ENCODE measurements around the gene UNKL. TPM values are rescaled to one million over a fixed set of nuclear protein-coding genes. Genes with fewer than 3 reads are reported as not detected.

Gene UNKL
- total and polyA plus RNA-seq, 4 donors: 7.9 to 31.2 (median 16.9) TPM

- WGBS, 2 donors: 77 to 83% methylated on average over 10 of the region's 10 CpGs
- no peak overlapping the region for H3K9ac ChIP-seq (ENCODE audit: insufficient read depth in 1 of 2, low read length in 2 of 2)
- no peak for ATAC-seq (ENCODE audit: insufficient read depth, low FRiP score)
- H3K9me3 ChIP-seq (ENCODE audit: control insufficient read depth in 4 of 4, insufficient read depth in 3 of 4, low read length in 3 of 4): no peaks in the 10 kb centered on the region
- no peaks in the 10 kb centered on the region for H3K27me3 ChIP-seq (ENCODE audit: control insufficient read depth in 3 of 3, insufficient read depth in 3 of 3, low read length in 2 of 3)
- H3K4me3 ChIP-seq: no peak overlapping the region
- TF ChIP-seq, protein P1, sequence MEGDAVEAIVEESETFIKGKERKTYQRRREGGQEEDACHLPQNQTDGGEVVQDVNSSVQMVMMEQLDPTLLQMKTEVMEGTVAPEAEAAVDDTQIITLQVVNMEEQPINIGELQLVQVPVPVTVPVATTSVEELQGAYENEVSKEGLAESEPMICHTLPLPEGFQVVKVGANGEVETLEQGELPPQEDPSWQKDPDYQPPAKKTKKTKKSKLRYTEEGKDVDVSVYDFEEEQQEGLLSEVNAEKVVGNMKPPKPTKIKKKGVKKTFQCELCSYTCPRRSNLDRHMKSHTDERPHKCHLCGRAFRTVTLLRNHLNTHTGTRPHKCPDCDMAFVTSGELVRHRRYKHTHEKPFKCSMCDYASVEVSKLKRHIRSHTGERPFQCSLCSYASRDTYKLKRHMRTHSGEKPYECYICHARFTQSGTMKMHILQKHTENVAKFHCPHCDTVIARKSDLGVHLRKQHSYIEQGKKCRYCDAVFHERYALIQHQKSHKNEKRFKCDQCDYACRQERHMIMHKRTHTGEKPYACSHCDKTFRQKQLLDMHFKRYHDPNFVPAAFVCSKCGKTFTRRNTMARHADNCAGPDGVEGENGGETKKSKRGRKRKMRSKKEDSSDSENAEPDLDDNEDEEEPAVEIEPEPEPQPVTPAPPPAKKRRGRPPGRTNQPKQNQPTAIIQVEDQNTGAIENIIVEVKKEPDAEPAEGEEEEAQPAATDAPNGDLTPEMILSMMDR (IDR thresholded peaks at IDR 0.05; ENCODE audit: control extremely low read depth, extremely low read depth): no peak
- no peak overlapping the region for H3K27ac ChIP-seq (ENCODE audit: low read depth in 1 of 2, low read length in 1 of 2)
- DNase-seq: no peak
- H3K4me1 ChIP-seq (ENCODE audit: control insufficient read depth in 5 of 5, insufficient read depth in 5 of 5, low read length in 5 of 5): no peaks in the 10 kb centered on the region
- H3K36me3 ChIP-seq (ENCODE audit: control insufficient read depth in 4 of 4, insufficient read depth in 4 of 4, low read length in 4 of 4): peaks cover 3 to 59% (median 7%) of the 10 kb centered on the region in 4 donors
Observed at GRCh38 chr16:1459967-1460366, 45.5 kb upstream of the UNKL start.

DNA sequence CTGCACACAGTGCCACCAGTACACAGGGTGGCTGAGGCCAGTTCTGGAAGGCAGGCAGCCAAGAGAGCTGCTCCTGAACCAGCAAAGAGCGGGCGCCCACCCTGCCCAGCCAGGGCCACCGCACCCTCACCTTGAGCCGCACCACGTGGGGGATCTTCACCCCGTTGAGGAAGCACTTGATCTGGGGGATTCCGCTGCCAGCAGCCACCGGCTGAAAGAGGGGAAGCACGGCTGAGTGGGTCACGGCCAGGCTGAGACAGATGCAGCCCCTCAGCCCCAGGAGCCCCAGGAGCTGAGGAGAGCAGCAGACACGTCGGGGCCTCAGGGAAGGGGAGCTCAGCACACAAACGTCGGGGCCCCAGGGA lies 44.5 kb upstream of the UNKL start:
- Histone ChIP-seq H3K9me3 (ENCODE audit: control insufficient read depth in 4 of 4, insufficient read depth in 3 of 4, low read length in 3 of 4) (no peaks in the 10 kb centered on the region), H3K9ac (ENCODE audit: insufficient read depth in 1 of 2, low read length in 2 of 2) (no peak overlapping the region), H3K27ac (ENCODE audit: low read depth in 1 of 2, low read length in 1 of 2) (no peak overlapping the region), H3K4me3 (no peak overlapping the region), H3K4me1 (ENCODE audit: control insufficient read depth in 5 of 5, insufficient read depth in 5 of 5, low read length in 5 of 5) (no peaks in the 10 kb centered on the region), H3K27me3 (ENCODE audit: control insufficient read depth in 3 of 3, insufficient read depth in 3 of 3, low read length in 2 of 3) (no peaks in the 10 kb centered on the region), H3K36me3 (ENCODE audit: control insufficient read depth in 4 of 4, insufficient read depth in 4 of 4, low read length in 4 of 4) (peaks cover 4 to 63% (median 7%) of the 10 kb centered on the region in 4 donors)
- ATAC-seq (ENCODE audit: insufficient read depth, low FRiP score) (no peak), DNase-seq (no peak)
- TF ChIP-seq, protein P1 (IDR thresholded peaks at IDR 0.05; ENCODE audit: control extremely low read depth, extremely low read depth): no peak
- WGBS, 2 donors: 47 to 77% methylated on average over 14 of the region's 14 CpGs

GRCh38 chr16:1458336-1458976 lies 44.0 kb upstream of the UNKL start:
- DNase-seq (no peak), ATAC-seq (ENCODE audit: insufficient read depth, low FRiP score) (no peak)
- H3K4me3 ChIP-seq: no peak overlapping the region
- H3K27me3 ChIP-seq (ENCODE audit: control insufficient read depth in 3 of 3, insufficient read depth in 3 of 3, low read length in 2 of 3): no peaks in the 10 kb centered on the region
- H3K9ac ChIP-seq (ENCODE audit: insufficient read depth in 1 of 2, low read length in 2 of 2): no peak overlapping the region
- TF ChIP-seq, protein P1 (IDR thresholded peaks at IDR 0.05; ENCODE audit: control extremely low read depth, extremely low read depth): no peak
- H3K9me3 ChIP-seq (ENCODE audit: control insufficient read depth in 4 of 4, insufficient read depth in 3 of 4, low read length in 3 of 4): no peaks in the 10 kb centered on the region
- no peaks in the 10 kb centered on the region for H3K4me1 ChIP-seq (ENCODE audit: control insufficient read depth in 5 of 5, insufficient read depth in 5 of 5, low read length in 5 of 5)
- H3K36me3 ChIP-seq (ENCODE audit: control insufficient read depth in 4 of 4, insufficient read depth in 4 of 4, low read length in 4 of 4): peaks cover 4 to 67% (median 7%) of the 10 kb centered on the region in 4 donors
- 90% methylated on average over 26 of the region's 26 CpGs for WGBS, 2 donors
- no peak overlapping the region for H3K27ac ChIP-seq (ENCODE audit: low read depth in 1 of 2, low read length in 1 of 2)
